Suppressor macrophage treated with lipopolysaccharide for 1 hour (primary cell): ENCODE measurements around the gene GPR142.

Experiments used
- DNase-seq, 3 donors: peaks; one replicate each; pipeline ENCODE4 v3.0.0-alpha.2; 2020 to 2022

Gene GPR142, protein sequence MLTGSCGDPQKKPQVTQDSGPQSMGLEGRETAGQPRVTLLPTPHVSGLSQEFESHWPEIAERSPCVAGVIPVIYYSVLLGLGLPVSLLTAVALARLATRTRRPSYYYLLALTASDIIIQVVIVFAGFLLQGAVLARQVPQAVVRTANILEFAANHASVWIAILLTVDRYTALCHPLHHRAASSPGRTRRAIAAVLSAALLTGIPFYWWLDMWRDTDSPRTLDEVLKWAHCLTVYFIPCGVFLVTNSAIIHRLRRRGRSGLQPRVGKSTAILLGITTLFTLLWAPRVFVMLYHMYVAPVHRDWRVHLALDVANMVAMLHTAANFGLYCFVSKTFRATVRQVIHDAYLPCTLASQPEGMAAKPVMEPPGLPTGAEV

DNA sequence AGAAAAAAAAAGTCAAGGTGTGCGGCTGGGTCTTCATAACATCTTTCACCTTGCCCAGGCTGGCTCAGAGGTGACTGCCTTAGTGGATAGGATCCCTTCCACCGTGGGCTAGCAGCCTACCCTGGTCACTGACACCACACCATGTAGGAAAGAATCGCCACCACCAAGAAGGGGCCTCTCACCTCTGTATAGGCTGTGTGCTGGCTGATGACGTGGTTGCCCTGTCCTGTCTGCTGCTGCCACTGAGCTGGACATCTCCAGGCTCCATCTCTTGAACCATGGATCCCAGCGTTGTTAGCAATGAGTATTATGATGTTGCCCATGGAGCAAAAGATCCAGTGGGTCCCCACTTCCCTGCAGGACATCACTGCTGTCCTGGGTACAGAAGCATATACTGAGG is at the start of gene GPR142:
Gene GPR142 (plus strand): TSS at position 301 of the 400 bp plus-strand sequence. CDS start 2,035 bp downstream, outside the sequence.
- no peak for DNase-seq

DNA sequence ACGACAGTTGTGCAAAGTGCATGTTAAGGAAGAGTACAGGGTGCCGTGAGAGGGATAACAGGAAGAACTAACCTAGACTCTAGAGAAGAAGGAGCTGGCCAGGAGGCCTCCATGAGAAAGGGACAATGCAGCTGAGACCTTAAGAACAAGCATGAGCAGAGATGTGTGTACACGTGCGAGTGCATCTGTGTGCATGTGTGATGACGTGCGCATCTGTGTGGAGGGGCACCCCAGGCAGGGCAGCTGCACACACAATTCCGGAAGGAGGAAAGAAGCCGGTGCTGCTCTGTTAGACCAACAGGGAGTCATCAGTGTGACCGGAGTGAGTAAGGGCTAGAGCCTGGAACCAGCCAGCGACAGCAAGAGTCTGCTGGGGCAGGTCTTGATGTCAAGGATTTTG is 48.9 kb upstream of the GPR142 start:
- DNase-seq, result no peak

DNA sequence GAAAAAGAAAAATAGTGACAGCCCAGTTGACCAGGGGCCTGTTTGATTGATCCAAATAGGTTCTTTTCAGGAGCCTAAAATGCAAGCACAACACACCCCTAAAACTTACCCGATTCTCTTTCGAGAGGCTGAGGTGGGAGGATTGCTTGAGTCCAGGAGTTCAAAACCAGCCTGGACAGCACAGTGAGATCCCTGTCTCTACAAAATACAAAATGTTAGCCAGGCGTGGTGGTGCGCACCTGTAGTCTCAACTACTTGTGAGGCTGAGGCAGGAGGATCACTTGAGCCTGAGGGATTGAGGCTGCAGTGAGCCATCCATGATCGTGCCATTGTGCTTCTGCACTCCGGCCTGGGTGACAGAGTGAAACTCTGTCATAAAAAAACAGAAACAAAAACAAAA is 42.8 kb upstream of the GPR142 start:
- no peak for DNase-seq

DNA sequence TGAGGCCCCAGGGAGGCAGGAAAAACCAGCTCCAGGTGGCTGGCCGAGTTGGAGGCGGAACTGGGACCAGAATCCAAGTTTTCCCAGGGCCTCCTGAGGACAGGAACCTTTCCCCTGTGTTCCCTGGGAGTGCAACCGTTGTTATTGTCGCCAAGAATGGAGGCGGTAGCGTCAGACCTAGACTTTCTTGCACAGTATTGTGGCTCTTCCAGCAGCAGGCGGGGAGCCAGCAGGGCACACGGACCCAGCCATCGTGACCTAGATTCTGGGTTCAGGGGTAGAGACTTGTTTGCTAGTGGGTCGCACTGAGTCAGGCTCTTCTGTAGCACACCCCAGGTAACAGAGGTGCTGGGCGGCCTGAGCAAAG is 41.9 kb upstream of the GPR142 start:
- no peak for DNase-seq

DNA sequence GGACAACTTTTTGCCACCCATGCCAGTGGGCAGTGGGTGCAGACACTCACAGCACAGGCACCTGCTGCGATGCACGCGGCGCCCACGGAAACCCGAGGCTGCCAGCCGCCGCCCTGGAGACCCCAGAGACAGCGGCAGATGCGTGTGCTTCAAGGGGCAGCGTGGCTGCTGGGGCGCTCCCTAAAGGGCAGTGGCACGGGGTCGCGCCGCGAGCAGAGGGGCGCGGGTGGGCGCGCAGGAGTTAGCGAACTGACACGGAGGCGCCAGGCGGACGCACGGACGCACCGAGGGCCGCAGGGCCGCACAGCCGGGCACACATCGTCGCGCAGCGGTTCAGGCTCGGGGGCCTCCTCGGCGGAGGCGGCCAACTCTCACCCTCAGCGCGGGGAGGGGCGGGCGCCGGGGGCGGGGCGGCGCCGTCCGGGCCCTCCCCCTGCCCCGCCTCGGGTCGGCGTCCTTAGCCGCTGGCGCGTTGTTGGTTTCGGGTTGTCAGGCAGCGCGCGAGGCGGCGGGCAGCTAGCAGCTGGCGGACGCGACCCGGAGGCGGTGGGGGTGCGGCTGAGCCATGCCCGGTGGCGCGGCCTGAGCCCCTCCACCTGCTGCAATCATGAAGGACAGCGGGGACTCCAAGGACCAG is 41.4 kb upstream of the GPR142 start, which contains the start of gene KIF19:
Gene KIF19 (plus strand): TSS at position 484 of the 637 bp plus-strand sequence. CDS start 124 bp downstream, at position 608.
- DNase-seq, result peak; percentile 49 to 80 (median 61)

DNA sequence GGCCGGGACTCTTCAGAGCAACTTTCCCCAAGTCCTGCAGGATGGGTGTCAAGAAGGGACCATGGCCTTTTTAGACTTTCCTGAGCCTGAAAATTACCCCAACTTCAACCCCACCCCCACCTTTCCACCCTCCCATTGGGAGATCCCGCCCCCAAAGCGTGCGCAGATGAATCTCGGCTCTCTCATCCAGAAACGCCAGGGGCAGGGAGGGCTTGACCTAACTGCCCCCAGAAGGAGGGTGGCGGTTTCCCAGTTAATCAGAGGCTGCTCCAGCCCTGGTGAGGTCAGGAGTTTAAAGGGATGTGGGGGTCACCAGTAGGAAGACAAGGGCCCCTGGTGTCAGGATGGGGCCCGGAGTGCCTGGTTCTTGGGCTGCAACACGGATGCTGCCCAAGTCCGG is 40.8 kb upstream of the GPR142 start:
- DNase-seq, result no peak

DNA sequence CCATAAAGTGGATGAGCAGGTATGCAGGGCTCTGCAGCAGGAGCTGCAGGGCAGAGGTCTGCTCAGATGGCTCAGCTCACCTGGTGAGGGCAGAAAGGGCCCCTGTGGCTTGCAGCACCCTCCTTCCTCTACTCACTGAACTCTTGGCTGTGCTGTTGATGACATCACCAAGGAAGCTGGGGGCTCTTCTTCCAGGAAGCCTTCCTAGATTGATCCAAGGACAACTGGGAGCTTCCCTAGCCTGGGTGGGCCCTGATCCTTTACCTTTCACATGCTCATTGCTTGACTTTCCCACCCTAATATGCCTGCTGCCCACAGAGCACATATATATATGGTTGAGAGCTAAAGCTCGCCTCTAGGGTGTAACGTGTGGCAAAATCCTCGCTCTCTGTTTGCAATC is 38.8 kb upstream of the GPR142 start:
- no peak for DNase-seq

DNA sequence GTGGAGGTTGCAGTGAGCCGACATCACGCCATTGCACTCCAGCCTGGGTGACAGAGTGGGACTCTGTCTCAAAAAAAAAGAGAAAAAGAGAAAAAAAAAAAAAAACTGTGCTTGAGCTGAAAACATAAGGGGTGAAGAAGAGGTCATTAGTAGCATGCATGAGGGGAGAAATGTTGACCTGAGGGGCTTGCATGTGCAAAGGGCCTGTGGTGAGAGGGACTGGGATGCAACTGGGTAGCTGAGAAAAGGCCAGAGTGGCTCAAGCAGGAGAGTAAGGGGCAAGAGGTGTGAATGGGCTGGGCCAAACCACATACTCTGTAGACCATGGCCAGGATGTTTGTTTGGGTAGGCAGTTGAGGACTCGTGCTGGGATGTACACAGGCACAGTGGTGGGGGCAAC is 37.9 kb upstream of the GPR142 start:
- no peak for DNase-seq

DNA sequence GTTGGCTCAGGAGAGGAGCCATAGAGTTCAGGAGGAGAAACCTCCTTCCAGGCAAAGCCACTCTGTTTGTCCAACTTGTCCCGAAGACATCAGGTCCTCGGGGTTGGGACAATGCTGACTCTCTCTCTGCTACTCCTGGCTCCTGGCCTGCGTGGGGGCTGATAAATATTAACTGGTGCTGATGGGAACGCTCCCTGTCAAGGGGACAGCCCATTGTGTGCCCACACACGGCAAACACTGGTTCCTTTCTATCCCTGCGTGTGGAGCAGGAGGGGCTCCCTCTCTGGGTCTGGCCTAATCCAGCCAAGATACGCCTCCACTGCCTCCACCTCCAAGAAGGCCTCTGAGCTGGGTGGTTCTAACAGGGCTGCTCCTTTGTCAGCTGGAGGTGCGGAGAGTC is 36.9 kb upstream of the GPR142 start:
- DNase-seq, result no peak

DNA sequence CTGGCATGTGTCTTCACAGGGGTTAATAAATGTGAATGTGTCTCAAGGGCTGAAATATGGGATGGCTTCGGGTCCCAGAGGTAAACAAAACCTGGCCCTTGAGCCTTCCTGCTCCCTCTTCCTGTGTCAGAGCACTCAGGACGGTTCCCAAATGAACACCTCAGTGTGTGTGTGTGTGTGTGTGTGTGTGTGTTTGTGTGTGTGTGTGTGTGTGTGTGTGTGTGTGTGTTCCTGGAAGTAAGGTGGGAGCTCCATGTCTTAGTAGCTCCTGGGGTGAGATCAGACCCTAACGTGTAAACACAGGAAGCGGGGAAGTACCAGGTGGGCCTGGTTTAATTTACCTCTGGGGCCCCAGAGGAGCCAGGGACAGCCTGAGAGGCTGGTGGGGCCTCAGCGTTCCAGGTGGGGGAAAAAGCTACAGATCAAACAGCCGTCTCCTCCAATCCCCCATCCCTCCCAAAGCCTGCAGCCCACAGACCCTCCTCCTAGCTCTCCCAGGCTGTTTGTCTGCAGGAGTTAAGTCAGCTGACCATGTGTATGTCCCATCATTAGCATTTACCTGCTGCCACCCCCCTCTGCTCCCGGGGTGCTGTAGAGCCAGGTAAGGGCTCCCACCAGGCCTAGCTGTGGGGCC is 35.2 kb upstream of the GPR142 start:
- DNase-seq, result no peak

DNA sequence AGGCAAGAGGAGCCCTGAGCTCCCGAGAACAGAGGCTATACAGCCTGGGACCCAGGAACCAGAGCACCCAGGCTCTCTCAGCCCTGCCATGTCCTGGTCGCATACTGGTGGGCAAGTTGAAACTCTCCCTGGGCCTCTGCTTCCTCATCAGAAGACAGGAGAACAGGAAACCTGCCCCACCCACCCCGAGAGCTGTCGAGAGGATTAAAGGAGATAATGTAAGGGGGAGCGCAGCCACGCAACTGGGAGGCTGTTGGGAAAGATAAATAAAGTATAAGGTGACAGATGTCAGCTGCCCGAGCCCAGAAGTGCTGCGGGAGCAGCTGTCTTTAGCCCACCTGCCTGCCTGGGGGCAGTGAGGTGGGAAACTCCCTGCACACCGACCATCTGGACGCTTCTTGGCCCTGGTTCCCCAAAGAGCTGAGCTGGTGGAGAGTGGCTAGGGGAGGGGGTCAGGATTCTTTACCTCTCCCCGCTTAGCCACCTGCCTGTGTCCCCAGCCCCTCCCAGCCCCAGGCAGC is 34.5 kb upstream of the GPR142 start:
- DNase-seq, result no peak

DNA sequence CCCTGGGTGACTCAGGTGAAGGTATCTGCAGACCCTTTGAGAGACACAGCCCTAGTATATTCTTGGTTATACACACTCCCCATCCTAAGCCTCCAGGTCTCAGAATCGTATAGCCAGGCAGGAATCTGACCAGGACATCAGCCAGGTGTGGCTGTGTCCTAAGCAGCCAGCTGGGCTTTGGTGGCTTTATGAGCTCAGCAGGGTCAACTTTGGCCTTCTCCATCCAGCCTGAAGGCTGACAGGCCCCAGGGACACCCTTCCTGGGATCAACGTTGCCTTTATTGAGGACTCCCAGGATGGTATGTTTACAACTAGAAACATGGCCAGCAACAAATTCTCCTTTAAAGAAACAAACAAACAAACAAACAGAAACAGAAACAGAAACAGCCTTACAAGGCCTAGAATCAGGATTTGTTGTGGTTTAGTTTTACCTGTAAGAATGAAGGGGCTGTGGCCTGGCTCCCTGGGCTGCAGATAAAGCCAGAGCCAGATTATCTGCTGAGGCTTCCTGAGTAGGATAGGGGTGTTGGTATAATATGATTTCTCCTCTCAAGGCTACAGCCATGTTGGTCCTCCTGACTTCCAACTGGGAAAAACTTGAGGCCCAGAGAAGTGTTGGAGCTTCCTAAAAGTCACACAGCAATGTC is 32.8 kb upstream of the GPR142 start:
- DNase-seq, result no peak

DNA sequence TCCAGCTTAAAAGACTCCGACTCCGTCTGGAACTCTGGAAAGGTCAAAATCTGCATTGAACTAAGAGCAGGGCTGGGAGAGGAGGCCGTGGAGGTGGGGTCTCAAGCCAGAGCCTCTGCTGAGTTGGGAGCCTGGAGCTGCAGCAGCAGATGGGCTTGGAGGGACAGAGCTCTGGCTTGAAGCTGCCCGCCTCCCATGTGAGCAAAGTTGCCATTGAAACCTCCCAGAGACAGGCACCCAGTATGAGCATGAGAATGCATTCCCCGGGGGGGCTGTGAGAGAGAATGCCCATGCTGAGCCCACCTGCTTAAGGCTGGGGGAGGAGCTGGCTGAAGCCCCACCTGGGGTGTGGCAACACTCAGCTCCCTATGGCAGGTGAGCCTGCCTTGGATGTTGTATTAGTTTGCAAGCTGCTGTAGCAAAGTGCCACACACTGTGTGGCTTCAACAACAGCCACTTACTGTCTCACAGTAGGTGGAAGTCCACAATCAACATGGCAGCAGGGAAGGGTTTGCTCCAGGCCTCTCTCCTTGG is 31.7 kb upstream of the GPR142 start:
- no peak for DNase-seq

DNA sequence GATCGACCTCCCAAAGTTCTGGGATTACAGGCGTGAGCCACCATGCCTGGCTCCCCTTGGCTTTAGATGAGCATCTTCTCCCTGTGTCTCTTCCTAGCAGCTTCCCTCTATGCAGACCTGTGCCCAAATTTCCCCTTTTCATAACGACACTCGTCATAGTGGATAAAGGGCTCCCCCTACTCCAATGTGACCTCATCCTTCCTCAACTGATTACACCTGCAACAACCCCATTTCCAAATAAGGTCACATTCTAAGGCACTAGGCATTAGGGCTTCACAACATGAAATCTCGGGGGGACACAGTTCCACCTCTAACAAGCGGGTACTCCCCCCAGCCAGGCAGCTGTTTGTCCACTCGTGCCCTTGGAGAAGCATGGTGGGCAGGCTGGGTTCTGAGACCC is 31.0 kb upstream of the GPR142 start:
- DNase-seq, result no peak

DNA sequence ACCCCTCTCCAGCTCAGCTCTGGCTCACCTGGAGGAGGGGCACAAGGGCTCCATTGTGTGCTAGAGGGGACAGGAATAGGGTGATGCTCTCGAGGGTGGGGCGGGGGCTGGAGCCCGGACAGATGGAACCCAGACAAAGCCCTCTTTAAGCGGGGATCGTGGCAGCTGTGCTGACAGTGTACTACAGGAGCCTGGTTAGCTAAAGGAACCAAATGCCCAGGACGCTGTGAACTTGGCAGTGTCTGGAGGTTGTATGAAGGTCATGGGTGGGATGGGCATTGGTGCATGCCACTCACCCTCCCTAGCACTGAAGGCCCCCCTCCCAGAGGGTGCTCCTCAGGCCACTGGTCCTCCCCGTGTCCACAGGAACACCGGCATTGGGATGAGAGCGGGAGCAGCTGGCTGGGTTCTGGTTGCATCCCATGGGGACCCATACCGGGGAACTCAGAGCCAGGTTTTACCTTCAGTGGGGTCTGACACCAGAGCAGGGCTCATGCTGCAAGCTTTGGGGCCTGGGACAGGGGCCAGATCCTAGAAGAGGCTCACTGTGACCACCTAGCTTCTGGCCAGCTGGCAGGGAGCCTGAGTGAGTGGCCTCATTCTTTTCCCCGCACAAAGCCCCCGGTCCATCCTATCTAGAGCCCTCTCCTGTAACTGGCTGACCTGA is 29.3 kb upstream of the GPR142 start:
- DNase-seq, result no peak

DNA sequence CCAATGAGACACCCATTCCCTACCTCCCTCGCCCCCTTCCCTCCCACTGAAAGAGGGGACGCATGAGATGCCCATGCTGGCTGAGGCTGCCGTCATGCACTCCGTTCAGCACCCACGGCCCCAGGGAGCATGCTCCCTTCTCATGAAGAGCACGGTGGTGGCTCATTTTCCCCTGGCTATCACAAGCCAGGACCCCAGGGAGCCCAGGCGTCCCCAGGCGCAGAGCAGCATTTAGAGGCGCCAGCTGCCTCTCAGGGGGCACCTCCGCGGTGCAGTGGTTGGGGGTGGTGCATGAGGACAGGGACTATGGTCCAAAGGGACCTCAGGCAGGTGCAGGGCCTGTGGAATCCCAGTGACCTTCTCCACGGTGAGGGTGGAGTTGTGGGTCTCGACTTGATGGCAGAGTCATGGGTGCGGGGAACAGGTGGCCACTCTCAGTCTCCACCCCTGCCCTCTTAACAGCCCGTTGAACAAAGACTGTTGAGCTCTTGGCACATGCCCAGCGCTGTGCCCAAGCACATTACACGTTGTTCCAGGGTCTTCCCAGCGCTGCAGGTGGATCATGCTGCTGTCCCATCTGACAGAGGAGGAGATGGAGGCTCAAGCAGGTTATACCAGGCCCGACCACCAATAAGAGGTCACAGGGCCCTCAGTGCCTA is 27.6 kb upstream of the GPR142 start:
- no peak for DNase-seq

DNA sequence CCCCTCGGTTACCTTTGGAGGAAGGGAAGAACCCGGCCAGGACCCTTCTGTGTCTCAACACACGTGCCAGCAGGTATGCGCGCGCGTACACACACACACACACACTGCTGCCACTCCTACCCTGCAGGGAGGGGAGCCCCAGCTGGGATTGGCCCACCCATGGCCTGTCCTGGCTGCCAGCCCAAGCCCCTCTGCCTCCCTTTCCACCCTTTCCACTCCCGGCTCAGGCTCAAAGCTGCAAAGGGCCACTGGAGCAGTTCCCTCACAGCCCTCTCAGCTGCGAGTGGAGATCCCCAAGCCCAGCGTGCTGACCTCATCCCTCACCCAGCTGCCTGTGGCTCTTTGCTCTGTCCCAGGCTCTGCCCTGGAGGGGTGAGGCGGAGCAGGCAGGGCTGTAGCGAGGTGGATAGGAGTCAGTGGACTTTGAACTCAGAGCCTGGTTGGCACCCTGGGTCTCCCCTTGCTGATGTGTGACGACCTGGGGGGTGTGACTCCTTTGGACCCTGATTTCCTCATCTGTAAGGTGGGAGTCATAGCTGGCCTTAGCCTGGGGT is 26.8 kb upstream of the GPR142 start:
- peak in 2 of 3 donors; percentile 13 to 24 for DNase-seq

DNA sequence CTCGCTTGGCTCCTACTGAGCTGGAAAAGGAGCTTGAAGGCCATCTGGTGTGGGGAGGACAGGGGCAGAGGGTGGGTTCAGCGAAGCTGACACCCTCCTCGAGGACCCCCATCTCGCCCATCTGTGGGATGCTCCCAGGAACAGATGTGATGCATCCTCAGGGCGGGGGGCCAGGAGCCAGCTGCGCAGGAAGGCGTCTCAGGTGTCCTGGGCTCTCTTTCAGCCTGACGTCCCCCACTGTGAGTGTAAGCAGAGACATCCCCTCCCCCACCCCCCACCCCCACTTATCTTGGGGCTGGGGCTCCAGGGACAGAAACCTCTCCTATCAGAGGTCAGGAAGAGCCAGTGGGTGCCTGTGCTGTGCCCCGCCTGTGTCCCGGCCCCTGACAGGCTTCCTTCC is 25.1 kb upstream of the GPR142 start:
- DNase-seq, result no peak

DNA sequence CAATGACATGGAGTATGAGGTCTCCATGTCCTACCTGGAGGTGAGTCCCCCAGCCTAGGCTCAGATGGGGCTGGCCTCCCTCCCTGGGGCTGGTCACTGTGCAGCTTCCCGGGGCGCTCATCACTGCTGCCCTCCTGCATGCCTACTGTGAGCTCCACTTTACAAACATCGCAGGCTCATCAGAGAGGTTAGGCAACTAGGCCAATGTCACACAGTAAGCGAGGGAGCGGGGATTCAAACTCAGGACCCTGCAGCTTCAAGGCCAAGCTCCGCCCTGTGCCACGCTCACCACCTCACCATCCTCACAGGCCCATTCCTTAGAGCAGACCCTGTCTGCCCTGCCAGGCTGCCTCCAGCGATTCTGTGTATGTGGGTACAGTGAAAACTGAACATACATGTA is 24.2 kb upstream of the GPR142 start:
- no peak for DNase-seq

DNA sequence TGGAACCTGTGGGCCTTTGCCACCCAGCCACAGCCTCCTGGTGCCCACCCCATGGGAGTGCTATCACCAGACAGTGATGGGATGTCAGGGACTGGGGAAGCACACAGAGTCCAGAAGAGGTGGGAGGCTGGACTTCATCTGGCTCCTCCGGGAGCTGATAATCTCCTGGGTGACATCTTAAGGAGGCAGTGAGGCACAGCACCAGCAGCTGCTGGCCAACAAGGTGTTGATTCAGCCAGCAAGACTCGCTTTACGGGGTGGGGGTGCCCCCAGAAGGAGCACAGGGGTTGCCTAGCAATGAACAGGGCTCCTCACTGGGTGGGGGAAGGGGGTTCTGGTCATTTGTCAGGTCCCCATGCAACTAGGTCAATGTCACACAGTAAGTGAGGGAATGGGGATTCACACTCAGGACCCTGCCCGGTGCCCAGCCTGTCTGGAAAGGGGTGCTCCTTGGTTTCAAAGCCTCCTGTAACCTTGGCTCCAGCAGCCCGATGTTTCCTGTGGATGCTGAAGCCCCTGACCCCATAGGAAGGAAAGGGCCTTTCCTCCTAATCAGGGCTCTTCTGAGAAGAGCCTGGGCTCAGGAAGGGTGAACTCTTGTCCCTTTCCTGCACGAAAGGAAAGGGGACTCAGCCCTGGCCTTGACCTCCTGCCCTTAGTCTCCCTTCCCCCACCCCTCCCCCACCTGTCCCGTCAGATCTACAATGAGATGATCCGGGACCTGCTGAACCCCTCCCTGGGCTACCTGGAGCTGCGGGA is 23.6 kb upstream of the GPR142 start:
- no peak for DNase-seq

DNA sequence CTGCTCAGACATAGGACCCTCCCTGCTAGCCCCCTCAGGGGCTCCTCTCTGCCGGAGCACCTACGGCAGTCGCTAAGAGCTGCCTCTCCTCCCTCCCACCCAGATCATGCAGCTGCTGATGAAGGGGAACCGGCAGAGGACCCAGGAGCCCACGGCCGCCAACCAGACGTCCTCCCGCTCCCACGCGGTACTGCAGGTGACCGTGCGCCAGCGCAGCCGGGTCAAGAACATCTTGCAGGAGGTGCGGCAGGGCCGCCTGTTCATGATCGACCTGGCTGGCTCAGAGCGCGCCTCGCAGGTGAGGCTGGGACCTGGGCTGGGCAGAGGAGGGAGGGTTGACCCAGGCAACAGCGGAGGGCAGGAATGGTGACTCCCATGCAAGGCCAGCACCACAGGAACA is 22.6 kb upstream of the GPR142 start:
- no peak for DNase-seq
